ENCODE data around the gene UGT2B7.
A peak's percentile ranks its signal among the peaks of the same experiment; 100 is the strongest.
"Not testable (repeated sequence)": the region's sequence is repeated elsewhere in the genome, so short reads cannot be mapped to it uniquely, and the experiment has no call there.

Gene UGT2B7

DNA sequence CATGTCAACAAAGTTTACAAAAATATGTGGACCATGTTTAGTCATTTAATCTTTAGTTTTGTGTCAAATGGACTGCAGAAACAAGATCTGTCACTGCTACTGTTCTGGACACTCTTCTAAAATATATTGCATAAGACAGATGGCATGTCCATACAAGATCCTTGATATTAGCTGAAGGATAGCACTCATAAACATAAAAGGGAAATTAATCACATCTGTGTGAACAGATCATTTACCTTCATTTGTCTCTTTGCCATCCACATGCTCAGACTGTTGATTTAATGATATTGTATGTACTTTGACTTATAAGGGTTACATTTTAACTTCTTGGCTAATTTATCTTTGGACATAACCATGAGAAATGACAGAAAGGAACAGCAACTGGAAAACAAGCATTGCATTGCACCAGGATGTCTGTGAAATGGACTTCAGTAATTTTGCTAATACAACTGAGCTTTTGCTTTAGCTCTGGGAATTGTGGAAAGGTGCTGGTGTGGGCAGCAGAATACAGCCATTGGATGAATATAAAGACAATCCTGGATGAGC, at the start of gene UGT2B7:
Gene UGT2B7 (plus strand): TSS at position 364 of the 546 bp plus-strand sequence. CDS start 47 bp downstream, at position 411.
- H3K4me1 ChIP-seq (ENCODE audit: insufficient read depth, low read length), result no peaks in the 10 kb centered on the region
- no peaks in the 10 kb centered on the region for H3K9me3 ChIP-seq (ENCODE audit: control insufficient read depth, insufficient read depth, low read length)
- H3K9ac ChIP-seq (ENCODE audit: low read depth, low read length), result no peak within 1 kb of the TSS
- H3K36me3 ChIP-seq (ENCODE audit: insufficient read depth, low read length), result no peaks in the 10 kb centered on the region

DNA sequence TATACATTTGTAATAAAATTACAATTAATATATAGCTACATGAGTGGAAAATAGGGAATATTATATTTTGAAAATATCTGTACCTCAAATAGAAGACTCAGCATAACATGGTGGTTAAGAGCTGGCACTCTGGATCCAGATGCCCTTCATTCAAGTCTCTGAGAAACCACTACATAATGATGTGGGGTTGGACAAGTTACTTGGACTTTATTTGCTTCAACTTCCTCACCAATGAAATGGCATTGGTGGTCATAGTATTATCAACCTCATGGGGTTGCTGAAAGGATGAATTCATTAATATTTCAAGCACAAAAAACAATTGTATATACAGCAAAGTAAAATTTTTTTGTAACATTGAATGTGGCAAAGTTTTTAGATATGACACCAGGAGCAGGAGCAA, 46.4 kb upstream of the UGT2B7 start:
- H3K4me1 ChIP-seq (ENCODE audit: insufficient read depth, low read length), result no peaks in the 10 kb centered on the region; the same call in 1 of the 2 replicates
- H3K9me3 ChIP-seq (ENCODE audit: control insufficient read depth, insufficient read depth, low read length), result peaks cover 4% of the 10 kb centered on the region; the same call in 1 of the 2 replicates
- H3K36me3 ChIP-seq (ENCODE audit: insufficient read depth, low read length), result no peaks in the 10 kb centered on the region

DNA sequence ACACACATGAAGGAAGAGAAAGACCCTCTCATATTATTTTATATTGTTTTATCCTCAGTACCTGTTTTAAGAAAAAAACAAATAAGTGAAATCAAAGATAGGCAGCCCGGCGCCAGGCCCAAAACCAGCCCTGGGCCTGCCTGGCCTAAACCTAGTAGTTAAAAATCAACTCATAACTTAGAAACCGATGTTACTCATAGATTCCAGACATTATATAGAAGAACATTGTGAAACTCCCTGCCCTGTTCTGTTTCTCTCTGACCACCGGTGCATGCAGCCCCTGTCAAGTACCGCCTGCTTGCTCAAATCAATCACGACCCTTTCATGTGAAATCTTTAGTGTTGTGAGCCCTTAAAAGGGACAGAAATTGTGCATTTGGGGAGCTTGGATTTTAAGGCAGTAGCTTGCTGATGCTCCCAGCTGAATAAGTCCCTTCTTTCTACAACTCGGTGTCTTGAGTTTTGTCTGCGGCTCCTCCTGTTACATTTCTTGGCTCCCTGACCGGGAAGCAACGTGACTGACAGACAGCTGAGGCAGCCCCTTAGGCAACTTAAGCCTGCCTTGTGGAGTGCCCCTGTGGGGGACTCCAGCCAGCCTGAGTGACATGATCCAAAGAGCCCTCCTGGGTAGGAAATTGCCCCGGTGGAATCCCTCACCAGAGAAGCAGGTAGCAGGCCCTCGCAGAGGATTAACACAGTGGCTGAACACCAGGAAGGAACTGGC, 45.3 kb upstream of the UGT2B7 start:
- not testable (repeated sequence) for H3K4me1 ChIP-seq (ENCODE audit: insufficient read depth, low read length); H3K9ac ChIP-seq (ENCODE audit: low read depth, low read length); H3K9me3 ChIP-seq (ENCODE audit: control insufficient read depth, insufficient read depth, low read length); H3K36me3 ChIP-seq (ENCODE audit: insufficient read depth, low read length)

More for the DNA sequence above, 46.4 kb upstream of the UGT2B7 start:
- H3K9ac ChIP-seq (ENCODE audit: low read depth, low read length), result no peak overlapping the region

DNA sequence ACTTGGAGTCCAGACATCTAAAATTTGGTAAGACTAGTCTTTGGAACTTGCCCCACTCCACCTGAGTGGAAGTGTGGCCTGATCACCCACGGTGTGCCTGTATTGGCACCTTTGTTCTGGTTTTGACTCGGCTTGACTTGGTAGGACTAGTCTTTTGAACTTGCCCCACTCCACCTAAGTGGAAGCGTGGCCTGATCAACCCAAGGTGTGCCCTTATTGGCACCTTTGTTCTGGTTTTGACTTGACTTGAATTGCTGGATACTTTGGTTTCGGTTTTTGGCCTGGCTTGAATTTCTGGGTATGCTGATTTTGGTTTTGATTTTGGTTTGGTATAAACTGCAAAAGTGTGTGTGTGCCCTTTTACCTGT, 44.7 kb upstream of the UGT2B7 start:
- Histone ChIP-seq H3K9me3 (ENCODE audit: control insufficient read depth, insufficient read depth, low read length) (peaks cover 2% of the 10 kb centered on the region; the same call in 1 of the 2 replicates), H3K4me1 (ENCODE audit: insufficient read depth, low read length) (no peaks in the 10 kb centered on the region; the same call in 1 of the 2 replicates), H3K36me3 (ENCODE audit: insufficient read depth, low read length) (no peaks in the 10 kb centered on the region), H3K9ac (ENCODE audit: low read depth, low read length) (no peak overlapping the region)

DNA sequence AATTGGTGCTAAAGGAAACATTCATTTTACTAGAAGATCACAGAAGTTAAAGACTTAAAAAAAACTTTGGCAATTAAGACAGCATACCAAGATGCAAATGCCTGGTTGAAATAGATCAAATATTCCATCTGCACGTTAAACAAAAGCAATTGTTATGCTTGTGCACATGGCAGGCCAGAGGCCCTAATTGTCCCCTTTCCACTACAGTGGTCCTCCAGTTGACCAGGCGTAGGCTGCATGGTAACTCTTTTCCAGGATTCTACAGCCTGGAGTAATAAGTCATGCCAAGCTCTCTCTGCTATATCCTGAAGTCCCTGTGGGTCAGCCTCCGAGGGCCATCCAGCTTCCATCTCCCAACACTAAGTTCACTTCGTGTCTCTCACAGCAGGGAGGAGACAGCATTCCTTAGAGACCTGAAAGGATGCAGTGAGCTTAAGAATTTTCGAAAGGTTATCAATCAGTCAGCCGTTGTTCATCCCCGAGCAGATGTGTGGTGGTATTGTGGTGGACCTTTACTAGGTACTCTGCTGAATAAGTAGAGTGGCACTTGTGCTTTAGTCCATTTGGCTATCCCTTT, 42.9 kb upstream of the UGT2B7 start:
- not testable (repeated sequence) for H3K36me3 ChIP-seq (ENCODE audit: insufficient read depth, low read length); H3K9me3 ChIP-seq (ENCODE audit: control insufficient read depth, insufficient read depth, low read length); H3K9ac ChIP-seq (ENCODE audit: low read depth, low read length); H3K4me1 ChIP-seq (ENCODE audit: insufficient read depth, low read length)

DNA sequence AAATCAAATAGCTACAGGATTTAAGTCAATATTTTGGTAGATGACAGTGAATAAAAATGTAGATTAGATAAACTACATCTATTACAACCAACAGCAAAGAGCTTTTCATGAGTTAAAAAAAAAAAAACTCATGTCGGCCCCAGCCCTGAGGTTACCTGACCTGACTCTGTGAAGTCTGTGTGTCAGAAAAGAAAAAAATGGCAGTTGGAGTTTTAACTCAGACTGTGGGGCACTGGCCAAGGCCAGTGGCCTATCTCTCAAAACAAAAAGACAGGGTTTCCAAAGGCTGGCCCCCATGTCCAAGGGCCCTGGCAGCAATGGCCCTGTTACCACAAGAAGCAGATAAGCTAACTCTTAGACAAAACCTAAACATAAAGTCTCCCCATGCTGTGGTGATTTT, 42.2 kb upstream of the UGT2B7 start:
- H3K9me3 ChIP-seq (ENCODE audit: control insufficient read depth, insufficient read depth, low read length); H3K9ac ChIP-seq (ENCODE audit: low read depth, low read length); H3K36me3 ChIP-seq (ENCODE audit: insufficient read depth, low read length): not testable (repeated sequence)
- H3K4me1 ChIP-seq (ENCODE audit: insufficient read depth, low read length), result peaks cover 14% of the 10 kb centered on the region

DNA sequence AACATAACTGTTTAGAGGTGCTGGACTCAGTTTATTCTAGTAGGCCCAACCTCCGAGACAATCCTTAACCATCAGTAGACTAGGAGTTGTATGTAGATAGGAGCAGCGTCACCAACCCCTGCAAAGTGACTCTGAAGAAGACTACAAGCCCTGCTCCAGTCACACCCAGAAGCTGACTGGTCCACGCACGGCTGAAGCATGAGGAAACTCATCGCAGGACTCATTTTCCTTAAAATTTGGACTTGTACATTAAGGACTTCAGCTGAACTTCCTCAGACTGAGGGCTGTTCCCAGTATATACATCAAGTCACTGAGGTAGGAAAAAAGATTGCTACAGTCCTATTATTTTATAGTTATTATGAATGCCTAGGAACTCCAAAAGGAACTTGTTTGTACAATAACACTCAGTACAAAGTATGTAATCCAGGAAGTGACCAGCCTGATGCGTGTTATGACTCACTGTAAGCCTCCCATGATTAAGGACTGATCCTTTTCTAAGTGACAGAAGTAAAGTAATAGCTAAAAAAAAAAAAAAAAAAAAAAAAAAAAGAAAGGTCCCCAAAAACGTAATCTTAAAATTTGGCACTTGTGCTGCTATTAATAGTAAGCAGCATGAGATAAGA, 41.6 kb upstream of the UGT2B7 start:
- Histone ChIP-seq H3K9me3 (ENCODE audit: control insufficient read depth, insufficient read depth, low read length) (no peaks in the 10 kb centered on the region), H3K9ac (ENCODE audit: low read depth, low read length) (no peak overlapping the region), H3K36me3 (ENCODE audit: insufficient read depth, low read length) (no peaks in the 10 kb centered on the region), H3K4me1 (ENCODE audit: insufficient read depth, low read length) (peaks cover 14% of the 10 kb centered on the region)

DNA sequence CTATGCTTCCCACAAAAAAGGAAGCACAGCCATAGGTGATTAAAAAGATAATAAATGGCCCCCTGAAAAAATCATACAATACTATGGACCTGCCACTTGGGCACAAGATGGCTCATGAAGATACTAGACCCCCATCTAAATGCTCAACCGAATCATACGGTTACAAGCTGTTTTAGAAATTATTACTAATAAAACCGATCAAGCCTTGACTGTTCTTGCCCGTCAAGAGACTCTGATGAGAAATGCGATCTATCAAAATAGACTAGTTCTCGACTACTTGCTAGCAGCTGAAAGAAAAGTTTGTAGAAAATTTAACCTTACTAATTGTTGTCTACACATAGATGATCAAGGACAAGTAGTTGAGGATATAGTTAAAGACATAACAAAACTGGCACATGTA, 40.1 kb upstream of the UGT2B7 start:
- Histone ChIP-seq H3K36me3 (ENCODE audit: insufficient read depth, low read length) (no peaks in the 10 kb centered on the region), H3K9ac (ENCODE audit: low read depth, low read length) (no peak overlapping the region), H3K4me1 (ENCODE audit: insufficient read depth, low read length) (peaks cover 14% of the 10 kb centered on the region), H3K9me3 (ENCODE audit: control insufficient read depth, insufficient read depth, low read length) (no peaks in the 10 kb centered on the region)

DNA sequence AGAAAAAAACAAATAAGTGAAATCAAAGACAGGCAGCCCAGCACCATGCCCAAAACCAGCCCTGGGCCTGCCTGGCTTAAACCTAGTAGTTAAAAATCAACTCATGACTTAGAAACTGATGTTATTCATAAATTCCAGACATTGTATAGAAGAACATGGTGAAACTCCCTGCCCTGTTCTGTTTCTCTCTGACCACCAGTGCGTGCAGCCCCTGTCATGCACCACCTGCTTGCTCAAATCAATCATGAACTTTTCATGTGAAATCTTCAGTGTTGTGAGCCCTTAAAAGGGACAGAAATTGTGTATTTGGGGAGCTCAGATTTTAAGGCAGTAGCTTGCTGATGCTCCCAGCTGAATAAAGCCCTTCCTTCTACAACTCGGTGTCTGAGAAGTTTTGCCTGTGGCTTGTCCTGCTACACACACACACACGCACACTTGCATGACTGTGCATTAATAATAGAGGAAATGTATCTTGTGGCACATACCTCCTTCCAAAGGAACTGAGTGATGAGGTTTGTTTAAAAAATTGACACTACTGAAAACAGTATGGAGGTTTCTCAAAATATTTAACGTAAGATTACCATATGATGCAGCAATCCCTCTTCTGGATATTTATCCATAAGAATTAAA, 39.2 kb upstream of the UGT2B7 start:
- no peak overlapping the region for H3K9ac ChIP-seq (ENCODE audit: low read depth, low read length)
- peaks cover 14% of the 10 kb centered on the region for H3K4me1 ChIP-seq (ENCODE audit: insufficient read depth, low read length)
- no peaks in the 10 kb centered on the region for H3K36me3 ChIP-seq (ENCODE audit: insufficient read depth, low read length)
- H3K9me3 ChIP-seq (ENCODE audit: control insufficient read depth, insufficient read depth, low read length), result no peaks in the 10 kb centered on the region

DNA sequence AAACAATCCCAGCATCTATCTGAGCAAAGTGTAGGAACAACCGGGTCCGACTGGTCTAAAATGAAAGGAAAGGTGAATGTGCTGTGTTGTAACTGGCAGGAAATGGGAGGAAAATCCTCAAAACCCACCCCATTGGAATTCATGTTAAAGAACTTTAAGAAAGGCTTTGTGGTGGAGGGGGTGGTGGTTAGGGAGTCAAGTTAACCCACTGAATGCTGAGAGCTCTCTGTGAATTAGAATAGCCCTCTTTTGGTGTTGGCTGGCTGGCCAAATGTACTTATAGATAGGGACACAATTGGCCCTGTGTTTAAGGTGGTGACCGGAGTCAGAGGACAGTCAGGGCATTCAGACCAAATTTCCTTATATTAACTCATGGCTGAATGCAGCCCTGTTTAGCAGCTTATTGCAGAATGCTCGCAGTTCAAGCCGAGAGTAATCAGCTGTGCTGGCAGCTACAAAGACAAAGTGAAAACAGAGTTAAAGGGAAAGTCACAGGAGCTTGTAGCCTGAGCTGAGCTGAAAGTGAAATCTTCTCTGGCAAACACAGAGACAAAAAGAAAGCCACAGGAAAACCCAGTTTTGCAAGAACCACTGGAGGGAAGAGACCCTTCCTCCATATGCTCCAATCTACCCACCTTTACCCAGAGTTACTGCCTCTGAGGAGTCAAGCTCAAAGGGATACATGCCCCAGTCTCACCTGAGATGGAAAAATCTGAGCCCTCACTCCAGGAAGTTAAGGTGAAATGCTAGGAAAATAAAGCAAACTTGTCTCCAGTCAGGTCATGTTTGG, 38.5 kb upstream of the UGT2B7 start:
- no peaks in the 10 kb centered on the region for H3K36me3 ChIP-seq (ENCODE audit: insufficient read depth, low read length)
- H3K9me3 ChIP-seq (ENCODE audit: control insufficient read depth, insufficient read depth, low read length), result no peaks in the 10 kb centered on the region
- H3K9ac ChIP-seq (ENCODE audit: low read depth, low read length), result peak overlapping the region; percentile 6; the same call in 1 of the 2 replicates
- peaks cover 14% of the 10 kb centered on the region for H3K4me1 ChIP-seq (ENCODE audit: insufficient read depth, low read length)

DNA sequence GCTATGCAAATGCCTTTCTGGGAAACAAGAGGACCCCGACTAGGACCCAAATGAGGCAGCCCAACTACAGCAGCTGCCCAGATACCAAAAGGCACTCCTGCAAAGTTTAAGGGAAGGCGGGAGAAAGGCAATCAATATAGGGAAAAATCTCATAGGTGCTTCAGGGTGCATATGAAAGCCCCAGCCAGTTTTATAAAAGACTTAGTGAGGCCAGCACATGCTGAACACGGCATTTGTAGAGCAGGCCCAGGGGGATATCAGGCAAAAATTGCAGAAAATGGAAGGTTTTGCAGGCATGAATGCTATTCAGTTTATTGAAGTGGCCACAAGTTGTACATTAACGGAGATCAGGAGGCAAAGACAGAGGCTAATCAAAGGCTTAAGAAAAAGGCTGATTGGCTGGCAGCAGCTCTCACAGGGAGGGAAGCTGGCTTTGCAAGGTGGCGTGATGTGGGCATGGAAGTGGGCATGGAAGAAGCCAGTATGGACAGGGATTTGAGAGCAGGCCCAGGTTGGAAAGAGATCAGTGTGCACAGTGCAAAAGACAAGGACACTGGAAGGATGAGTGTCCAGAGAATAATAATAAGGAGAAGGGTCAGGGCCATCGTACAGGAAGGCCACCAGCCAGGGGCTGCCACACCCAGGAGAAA, 37.7 kb upstream of the UGT2B7 start:
- Histone ChIP-seq H3K4me1 (ENCODE audit: insufficient read depth, low read length) (peaks cover 14% of the 10 kb centered on the region), H3K9ac (ENCODE audit: low read depth, low read length) (0 out of 2 replicates have a peak overlapping the region, but pooled peaks have one; percentile 6), H3K9me3 (ENCODE audit: control insufficient read depth, insufficient read depth, low read length) (no peaks in the 10 kb centered on the region), H3K36me3 (ENCODE audit: insufficient read depth, low read length) (no peaks in the 10 kb centered on the region)

DNA sequence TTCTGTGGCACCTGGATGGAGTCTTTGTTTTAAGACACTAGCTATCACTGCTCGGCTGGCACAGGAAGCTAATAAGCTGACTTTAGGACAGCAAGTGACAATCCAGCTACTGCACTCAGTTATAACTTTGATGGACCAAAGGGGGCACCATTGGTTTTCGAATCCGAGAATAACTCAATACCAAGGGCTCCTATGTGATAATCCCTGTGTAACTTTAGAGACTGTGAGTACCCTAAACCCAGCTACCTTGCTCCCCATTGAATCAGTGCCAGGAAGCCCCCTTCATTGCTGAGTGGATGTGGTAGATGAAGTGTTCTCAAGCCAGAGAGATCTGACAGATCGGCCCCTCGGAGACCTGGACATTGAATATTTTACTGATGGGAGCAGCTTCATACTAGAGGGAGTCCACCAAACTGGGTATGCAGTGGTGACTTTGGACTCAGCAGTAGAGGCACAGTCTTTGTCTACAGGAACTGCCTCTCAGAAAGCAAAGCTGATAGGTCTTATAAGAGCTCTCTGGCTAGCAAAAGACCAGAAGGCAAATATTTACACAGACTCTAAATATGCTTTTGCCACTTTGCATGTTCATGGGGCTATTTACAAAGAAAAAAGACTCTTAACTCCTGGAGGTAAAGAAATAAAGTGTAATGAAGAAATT, 35.5 kb upstream of the UGT2B7 start:
- no peak overlapping the region for H3K9ac ChIP-seq (ENCODE audit: low read depth, low read length)
- H3K36me3 ChIP-seq (ENCODE audit: insufficient read depth, low read length), result no peaks in the 10 kb centered on the region
- peaks cover 14% of the 10 kb centered on the region for H3K4me1 ChIP-seq (ENCODE audit: insufficient read depth, low read length)
- no peaks in the 10 kb centered on the region for H3K9me3 ChIP-seq (ENCODE audit: control insufficient read depth, insufficient read depth, low read length)

DNA sequence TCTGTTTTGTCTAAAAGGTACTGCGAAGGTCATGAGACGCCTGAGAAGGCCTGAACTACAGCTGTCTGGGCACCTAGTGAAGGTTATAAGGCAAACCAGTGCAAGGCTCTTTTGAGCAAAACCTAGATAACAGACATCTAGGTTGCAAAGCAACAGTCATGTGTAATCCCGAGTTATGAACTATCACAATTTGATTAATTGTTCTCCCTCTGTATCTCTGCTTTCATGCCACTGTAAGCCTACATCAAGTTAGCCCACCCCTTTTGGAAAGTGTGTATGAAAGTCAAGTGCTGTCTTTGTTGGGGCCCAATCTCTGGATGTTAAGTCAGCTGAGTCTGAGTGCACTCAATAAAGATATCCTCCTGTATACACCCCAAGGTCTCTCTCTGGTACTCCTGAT, 31.9 kb upstream of the UGT2B7 start:
- no peaks in the 10 kb centered on the region for H3K36me3 ChIP-seq (ENCODE audit: insufficient read depth, low read length)
- no peaks in the 10 kb centered on the region for H3K9me3 ChIP-seq (ENCODE audit: control insufficient read depth, insufficient read depth, low read length)
- no peak overlapping the region for H3K9ac ChIP-seq (ENCODE audit: low read depth, low read length)
- peaks cover 7% of the 10 kb centered on the region; the same call in 1 of the 2 replicates for H3K4me1 ChIP-seq (ENCODE audit: insufficient read depth, low read length)
